ENCODE measurements around the gene TMC8.

DNA sequence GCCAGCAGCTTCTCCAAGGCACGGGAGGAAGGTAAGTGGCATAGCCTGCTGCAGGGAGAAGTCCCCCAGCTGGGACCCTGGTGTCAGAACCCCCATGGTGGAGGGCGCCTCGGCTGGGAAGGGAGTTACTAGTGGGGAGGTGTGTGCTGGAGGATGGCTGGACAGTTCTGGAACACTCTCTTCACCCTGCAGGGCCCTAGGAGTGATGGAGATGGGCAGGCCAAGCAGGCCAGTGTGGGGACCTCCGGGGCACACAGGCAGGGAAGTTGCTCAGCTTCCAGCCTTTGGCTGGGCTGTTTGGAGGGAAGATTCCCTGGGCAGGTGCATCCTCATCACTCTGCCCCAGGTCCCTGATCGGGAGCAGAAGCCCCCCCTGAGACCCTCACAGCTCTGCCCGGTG is 16.3 kb downstream of the TMC8 start:
- TF ChIP-seq CTCF (IDR thresholded peaks at IDR 0.05; ENCODE audit: insufficient read depth, low read length, poor library complexity, severe bottlenecking): no peak
- no peak for TF ChIP-seq EZH2phosphoT487 (conservative IDR thresholded peaks at IDR 0.05; ENCODE audit: low read length)
